ENCODE data around the gene CTRL.

CTRL gene

DNA sequence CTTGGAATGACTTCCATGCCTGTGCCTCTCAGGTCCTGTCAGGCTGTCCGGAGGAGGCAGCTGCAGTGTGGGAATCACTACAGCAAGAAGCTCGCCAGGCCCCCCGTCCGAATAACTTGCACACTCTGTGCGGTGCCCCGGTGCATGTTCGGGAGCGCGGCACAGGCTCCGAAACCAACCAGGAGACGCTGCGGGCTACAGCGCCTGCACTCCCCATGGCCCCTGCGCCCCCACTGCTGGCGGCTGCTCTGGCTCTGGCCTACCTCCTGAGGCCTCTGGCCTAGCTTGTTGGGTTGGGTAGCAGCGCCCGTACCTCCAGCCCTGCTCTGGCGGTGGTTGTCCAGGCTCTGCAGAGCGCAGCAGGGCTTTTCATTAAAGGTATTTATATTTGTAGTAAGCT, 45.7 kb downstream of the CTRL start:
- ATAC-seq, result no peak

DNA sequence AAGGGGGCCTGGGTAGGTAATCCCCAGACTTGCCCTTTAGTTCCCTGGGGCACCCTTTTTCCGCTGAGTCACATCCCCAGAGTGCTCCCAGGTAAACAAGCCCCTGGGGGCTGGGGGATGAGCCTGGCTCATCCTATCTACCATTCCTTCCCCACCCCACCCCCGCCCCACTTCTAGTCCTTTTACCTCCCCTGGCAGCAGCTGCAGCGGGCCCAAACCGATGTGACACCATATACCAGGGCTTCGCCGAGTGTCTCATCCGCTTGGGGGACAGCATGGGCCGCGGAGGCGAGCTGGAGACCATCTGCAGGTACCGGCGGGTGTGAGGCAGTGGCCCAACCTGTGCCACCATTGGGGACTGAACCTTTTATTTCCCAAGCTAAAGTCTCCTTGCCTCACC, 46.1 kb downstream of the CTRL start:
- ATAC-seq, result no peak

DNA sequence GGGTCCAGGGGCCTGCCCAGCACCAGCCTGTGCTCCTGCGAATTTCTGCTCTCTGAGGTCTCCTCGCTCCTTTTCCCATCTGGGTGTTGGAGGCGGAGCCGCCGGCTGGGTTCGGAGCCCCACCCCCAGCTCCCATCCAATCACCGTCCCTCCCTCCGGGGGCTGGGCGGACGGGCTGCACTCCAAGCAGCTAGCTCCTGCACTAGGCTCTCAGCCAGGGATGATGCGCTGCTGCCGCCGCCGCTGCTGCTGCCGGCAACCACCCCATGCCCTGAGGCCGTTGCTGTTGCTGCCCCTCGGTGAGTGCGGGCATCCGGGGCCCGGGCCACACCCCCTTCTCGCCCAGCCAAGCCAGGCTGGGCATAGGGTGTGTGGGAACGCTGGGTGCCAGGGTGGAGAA, 47.0 kb downstream of the CTRL start, which contains the start of gene NRN1L:
NRN1L (plus strand) TSS at position 202 of the 400 bp plus-strand sequence; CDS start at position 221, 19 bp downstream.
- no peak for ATAC-seq

DNA sequence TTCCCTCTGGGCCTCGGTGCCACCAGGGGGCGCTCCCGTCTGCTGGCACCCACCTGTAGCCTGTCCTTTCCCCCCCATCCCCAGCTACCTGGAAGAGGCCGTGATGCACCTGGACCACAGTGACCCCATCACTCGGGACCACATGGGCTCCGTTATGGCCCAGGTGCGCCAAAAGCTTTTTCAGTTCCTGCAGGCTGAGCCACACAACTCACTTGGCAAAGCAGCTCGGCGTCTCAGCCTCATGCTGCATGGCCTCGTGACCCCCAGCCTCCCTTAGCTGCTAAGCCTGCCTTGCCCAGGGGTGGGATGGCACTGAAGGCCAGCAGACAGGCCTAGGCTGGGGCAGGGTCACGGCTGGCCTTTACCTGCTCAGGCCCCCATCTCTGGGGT, 47.8 kb downstream of the CTRL start:
- peak; percentile 83 for ATAC-seq

DNA sequence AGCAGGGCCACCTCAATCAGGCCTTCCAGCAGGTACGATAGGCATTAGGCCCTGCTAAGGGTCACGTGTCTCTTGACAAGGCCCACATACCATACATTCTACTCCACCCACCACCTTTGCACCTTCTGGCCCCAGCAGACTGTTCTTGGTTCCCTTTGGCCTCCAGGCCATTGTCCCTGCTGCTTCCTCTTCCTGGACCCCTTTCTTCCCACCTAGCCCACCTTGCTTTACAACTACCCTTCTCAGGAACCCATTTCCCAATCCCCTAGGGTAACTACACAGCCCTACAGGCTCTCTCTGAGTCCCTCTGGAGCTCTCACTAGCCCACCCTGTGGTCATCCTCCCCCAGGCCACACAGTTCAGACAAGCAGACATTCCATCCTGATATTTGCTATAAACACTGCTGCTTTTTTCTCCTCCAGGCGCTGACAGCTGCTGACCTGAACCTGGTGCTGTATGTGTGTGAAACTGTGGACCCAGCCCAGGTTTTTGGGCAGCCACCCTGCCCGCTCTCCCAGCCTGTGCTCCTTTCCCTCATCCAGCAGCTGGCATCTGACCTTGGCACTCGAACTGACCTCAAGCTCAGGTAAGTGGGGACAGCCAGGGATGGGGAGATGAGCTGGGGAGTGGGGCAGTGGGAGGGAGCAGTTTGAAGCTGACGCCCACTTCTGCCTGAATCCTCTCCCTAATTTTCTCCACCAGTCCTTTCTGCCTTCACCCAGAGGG, 48.4 kb downstream of the CTRL start:
- peak in 1 of 2 donors; percentile 6 for ATAC-seq

DNA sequence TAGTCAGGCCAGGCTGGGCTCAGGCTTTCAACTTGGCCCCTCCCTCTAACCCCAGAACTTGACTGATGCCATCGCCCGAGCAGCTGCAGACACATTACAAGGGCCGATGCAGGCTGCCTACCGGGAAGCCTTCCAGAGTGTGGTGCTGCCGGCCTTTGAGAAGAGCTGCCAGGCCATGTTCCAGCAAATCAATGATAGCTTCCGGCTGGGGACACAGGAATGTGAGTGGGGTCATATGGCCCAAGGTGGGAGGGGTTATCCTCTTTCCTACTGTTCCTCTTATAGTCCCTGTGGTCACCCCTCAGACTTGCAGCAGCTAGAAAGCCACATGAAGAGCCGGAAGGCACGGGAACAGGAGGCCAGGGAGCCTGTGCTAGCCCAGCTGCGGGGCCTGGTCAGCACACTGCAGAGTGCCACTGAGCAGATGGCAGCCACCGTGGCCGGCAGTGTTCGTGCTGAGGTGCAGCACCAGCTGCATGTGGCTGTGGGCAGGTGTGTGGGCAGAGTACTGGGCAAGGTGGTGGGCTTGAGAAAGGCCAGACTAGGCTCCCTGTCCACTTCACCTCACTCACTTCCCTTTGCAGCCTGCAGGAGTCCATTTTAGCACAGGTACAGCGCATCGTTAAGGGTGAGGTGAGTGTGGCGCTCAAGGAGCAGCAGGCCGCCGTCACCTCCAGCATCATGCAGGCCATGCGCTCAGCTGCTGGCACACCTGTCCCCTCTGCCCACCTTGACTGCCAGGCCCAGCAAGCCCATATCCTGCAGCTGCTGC, 49.1 kb downstream of the CTRL start:
- ATAC-seq, result no peak

DNA sequence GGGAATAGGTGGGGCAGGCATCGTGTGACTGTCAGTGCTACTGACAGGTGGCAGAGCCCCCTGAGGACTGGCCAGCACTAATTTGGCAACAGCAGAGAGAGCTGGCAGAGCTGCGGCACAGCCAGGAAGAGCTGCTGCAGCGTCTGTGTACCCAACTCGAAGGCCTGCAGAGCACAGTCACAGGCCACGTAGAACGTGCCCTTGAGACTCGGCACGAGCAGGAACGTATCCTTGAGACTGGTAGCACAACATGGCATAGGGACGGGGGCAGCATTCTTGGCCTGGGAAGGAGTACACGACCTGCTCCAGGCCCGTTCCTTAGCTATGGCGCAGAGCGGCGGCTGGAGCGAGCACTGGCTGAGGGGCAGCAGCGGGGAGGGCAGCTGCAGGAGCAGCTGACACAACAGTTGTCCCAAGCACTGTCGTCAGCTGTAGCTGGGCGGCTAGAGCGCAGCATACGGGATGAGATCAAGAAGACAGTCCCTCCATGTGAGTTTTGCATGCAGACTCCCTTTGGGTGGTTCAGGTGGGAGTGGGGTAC, 50.0 kb downstream of the CTRL start:
- ATAC-seq, result no peak

DNA sequence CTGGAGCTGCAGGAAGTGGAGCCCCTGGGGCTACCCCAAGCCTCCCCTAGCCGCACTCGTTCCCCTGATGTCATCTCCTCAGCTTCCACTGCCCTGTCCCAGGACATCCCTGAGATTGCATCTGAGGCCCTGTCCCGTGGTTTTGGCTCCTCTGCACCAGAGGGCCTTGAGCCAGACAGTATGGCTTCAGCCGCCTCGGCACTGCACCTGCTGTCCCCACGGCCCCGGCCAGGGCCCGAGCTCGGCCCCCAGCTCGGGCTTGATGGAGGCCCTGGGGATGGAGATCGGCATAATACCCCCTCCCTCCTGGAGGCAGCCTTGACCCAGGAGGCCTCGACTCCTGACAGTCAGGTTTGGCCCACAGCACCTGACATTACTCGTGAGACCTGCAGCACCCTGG, 51.1 kb downstream of the CTRL start:
- ATAC-seq, result no peak

DNA sequence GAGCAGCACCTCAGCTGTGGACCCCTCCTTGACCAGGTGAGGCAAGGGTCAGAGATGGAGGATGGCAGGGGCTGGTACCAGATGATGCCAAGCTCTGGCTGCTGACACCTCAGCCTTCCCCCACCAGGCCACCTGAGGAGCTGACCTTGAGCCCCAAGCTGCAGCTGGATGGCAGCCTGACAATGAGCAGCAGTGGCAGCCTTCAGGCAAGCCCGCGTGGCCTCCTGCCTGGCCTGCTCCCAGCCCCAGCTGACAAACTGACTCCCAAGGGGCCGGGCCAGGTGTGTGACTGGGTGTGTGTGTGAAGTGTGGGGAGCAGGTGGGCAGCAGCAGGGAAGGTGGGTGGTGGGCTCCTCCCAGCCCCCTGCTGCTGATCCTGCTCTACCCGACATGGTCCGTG, 51.7 kb downstream of the CTRL start:
- ATAC-seq, result no peak

Data from activated CD4-positive, CD25-positive, alpha-beta regulatory T cell treated with anti-CD3 and anti-CD28 coated beads, Interleukin-2, amount 50 U/mL, for 24 hours (primary cell).